GM18526 (cell line): ENCODE data around the gene NEMF.
A peak's percentile ranks its signal among the peaks of the same experiment; 100 is the strongest.

Experiments
- POLR2A ChIP-seq: IDR thresholded peaks from 3 replicates; pipeline ENCODE4 v1.6.1; 2011; ENCODE audit not compliant: insufficient read length; ENCODE audit errors: extremely low read depth

Gene NEMF

DNA sequence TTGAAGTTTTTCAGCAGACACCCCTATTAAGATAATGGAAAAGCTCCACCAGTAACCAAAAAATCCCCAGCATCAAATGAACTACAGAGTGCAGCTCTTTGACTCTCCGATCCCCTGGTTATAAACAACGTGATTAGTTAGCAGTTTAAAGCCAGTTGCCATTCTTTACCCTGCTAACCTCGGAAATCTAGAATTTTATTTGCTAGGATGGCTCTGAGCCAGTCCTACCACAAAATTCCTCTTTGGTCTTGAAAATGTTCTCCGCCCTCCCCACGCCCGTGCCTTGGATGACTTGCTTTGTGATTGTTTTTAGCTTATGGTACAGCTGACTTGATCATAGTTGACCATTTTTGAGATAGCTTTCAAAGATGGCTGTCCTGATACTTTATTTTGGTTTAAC, 83.4 kb downstream of the NEMF start:
- no peak for TF ChIP-seq POLR2A

DNA sequence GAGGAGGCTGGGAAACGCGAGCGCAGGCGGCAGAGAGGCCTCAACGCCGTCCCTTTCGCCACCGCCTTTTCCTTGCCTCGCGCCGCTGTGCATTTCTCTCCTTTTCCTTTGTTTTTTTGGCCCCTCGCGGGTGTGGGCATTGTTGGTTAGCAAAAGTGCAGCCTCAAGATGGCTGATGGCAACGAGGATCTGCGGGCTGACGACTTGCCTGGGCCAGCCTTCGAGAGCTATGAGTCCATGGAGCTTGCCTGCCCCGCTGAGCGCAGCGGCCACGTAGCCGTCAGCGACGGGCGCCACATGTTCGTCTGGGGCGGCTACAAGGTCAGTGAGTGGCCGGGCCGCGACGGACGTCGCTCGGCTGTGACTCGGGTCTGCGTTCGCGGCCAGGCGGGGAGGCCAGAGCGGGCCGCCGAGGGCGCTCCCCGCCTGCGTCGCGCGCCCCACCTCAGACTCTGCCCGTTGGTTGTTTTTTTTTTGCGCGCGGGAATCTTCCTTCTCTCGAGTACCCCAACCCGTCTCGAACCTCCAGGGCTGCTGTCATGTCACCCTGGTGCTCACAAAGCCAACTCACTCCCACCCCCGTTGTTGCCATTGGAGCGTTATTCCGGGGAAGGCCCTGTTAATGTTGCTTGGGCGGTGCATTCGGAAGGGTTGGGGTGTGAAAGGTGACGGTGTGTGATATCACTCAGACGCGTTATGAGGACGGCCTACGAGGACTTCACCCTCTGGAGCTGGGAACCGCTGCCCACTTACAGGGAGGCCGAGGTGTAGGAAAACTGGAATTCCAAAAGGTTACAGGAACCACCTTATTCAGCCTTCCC, 84.1 kb downstream of the NEMF start:
- TF ChIP-seq POLR2A = peak; percentile 34

DNA sequence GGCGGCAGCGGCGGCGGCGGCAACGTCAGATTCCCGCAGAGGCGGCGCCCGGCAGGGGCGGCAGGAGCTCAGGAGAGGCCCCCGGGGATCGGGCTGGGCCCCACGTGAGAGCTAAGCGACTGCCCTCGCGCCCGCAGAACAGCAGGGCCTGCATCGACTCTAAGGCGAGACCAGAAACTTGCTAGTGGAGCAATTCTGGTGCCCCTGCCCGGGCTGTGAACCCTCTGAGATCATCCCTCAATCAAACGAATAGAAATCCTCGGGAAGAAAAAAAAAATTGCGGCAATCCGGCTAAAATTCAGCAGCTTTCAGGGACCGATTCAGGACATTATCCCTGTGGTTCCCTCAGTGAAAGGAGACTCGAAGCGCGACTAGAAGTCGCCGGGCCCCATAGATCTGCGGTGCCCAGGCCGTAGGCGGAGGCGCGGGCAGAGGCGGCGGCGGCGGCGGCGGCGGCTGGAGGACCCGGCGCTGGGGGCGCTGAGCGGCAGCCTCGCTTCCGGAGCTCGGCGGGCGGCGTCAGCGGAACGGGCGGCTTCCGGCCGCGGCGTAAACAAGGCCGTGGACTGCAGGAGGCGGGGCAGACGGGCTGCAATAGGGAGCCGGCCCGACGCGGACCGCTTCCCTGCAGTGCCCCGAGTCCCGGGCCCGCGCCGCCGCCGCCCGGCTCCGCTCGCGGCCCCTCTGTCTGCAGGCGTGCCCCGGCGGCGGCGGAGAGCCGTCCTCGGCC, 84.9 kb downstream of the NEMF start, which contains the start of gene KLHDC2:
TSS of gene KLHDC2 (plus strand) at position 583 of the 730 bp plus-strand sequence. CDS start 316 bp downstream, outside the sequence.
- TF ChIP-seq POLR2A = peak; percentile 77

DNA sequence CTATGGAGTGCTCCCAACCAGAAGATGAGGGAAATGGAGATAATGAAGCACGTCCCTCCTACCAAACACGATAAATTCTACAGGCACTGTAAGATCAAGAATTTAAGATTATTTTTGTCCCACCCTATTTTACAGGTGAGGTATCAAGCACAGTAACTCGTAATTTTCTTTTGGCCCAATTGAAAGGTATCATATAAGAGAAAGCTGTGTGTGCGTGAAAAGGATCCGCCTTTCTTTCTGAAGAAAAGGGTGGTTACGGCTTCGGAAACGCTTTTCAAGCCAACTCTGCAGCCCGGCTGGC, 85.4 kb downstream of the NEMF start:
- TF ChIP-seq POLR2A = no peak

DNA sequence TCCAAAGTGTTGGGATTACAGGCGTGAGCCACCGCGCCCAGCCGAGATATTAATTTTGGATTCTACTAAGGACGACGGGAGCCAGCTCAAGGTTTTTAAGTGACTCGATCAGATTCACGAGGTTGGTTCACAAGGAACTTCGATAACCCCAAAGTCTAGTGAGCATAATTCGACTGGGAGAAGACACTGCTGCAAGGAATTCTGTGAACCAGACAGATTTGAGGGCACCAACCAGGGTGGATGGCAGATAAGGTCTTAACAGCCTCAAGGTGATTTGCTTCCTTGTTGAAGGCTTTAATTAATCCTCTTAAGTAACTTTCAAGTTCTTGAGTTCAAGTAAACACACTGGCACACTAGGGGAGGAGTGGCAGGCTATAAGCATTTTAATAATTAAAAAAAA, 85.7 kb downstream of the NEMF start:
- no peak for TF ChIP-seq POLR2A

DNA sequence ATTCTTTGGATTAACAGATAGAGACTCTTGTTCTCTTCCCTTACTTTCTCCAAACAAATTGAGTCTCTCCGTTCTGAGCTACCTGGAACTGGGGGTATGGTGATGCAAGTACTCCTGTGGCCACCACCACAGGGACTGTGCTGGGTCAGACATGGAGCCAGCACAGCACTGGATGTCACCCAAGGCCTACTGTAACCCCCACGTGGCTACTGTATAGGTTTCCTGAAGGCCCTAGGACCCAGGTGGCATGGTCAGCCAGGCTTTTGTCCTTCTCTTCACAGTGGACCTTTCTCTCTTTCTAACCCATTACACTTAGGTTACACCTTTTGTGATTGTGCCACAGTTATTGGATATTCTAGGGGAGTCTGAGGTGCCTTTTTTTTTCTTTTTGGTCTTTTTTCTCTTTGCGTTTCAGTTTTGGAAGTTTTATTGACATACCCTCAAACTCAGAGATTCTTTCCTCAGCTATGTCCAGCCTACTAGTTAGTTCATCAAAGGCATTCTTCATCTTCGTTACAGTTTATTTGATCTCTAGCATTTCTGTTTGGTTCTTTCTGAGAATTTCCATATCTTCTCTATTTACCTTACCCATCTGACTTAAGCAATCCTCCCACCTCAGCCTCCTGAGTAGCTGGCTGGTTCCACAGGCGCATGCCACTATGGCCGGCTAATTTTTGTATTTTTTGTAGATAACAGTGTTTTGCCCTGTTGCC, 90.6 kb downstream of the NEMF start:
- no peak for TF ChIP-seq POLR2A

DNA sequence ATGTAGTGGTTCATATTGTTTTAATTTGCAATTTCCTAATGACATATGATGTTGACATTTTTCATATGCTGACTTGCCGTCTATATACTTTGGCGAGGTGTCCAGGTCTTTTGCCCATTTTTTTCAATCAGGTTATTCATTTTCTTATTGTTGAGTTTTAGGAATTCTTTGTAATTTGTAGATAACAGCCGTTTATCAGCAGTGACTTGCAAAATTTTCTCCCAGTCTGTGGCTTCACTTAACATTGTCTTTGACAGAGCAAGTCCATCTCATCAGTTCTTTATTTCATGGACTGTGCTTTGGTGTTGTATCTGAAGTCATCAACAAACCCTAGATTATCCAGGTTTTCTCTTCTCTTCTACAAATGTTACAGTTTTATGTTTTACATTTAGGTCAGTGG, 97.2 kb downstream of the NEMF start:
- no peak for TF ChIP-seq POLR2A

DNA sequence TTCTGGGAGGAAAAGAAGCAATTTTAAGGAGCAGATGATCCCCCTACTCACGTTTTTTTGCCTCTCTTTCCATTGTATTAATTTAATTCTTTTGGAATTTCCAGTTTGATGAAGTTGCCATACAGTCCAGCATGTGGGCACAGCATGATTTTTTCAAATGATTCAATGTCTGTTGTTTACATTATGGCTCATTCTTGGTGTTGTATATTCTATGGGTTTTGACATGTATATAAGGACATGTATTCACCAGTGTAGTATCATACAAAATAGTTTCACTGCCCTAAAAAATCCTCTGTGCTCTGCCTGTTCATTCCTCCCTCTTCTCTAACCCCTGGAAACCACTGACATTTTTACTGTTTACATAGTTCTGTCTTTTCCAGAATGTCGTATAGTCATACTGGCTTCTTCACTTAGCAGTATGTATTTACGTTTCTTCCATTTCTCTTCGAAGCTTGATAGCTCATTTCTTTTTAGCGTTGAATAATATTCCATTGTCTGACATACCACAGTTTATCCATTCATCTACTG, 98.0 kb downstream of the NEMF start:
- no peak for TF ChIP-seq POLR2A

DNA sequence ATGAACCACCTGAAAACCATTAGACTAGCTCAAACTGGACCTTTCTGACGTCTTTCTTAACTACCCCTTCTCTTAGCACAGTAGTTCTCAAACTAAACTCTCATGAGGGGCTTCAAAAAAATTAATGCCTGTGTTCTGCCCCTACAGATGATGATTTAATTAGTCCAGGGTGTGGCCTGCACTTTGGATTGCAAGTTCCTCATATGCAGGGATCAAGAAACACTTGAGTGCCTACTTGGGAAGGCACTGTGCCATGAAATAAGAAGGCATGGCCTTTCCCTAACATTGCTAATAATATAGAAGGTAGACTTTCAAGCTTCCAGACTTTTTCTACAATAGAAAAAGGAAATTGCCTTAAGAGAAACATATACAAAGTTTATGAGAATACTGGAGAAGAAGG, 107.4 kb downstream of the NEMF start:
- TF ChIP-seq POLR2A = no peak

DNA sequence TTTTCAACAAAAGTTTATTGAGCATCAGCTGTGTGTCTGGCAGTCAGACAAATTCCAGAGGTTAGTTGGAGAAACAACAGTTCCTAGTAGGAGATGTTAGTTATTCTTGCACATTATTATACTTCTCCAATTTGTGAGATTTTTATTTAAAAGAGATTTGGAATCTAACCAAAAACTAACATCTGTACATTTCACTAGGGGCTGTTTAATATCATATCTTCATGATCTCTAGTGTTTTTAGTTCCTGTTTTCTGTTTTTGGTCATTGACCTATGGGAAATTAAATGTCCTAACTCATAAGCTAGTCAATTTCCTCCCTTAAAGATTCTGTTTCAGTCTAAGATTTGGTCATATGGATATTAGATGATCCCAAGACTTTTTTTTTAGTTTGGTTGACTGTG, 118.8 kb downstream of the NEMF start:
- TF ChIP-seq POLR2A = no peak

DNA sequence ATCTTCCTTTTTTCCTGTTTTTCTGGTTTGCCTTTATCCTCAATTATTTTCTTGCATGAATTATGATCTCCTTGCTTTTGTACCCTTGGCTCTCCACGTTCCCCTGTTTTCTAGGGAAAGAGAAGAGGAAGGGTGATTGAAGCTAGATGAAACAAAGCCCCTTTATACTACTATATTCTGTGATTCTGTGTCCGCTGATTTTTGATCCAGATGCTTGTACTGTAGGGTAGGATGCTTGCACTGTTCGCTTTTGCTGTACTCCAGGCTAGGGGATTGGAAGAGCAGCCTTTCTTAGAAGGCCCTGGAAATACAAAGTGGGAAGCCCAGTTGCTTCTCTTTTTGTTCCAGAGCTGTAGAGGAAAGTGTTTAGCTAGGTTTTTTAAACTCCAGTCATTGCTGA, 119.7 kb downstream of the NEMF start:
- TF ChIP-seq POLR2A = no peak
